Adrenal gland (tissue), 5 donors: ENCODE measurements around the gene CSN1S1.
"Not testable (repeated sequence)": the region's sequence is repeated elsewhere in the genome, so short reads cannot be mapped to it uniquely, and the experiment has no call there.

ENCODE experiments used
- CTCF ChIP-seq, 6 experiments: fragments of 450-650 bp in 4 of 6; fragments of 200-600 bp in 2 of 6; sonication (generic) in 1 of 6; IDR thresholded peaks; 1 replicate in 5 of 6; 2 replicates in 1 of 6; pipeline versions ENCODE4 v1.5.1 to v1.8.0; 2016 to 2021; ENCODE audit warnings: antibody characterized with exemption in 6 of 6, mild to moderate bottlenecking in 2 of 6, moderate library complexity in 1 of 6
- POLR2A ChIP-seq, 2 donors: fragments of 450-650 bp; IDR thresholded peaks; one replicate each; pipeline ENCODE4 v1.6.1; 2017; ENCODE audit warnings: antibody characterized with exemption in 2 of 2, mild to moderate bottlenecking in 2 of 2, moderate library complexity in 1 of 2
- donor health status: DM: no; HTN: no; CAD: no.

- not testable (repeated sequence) for TF ChIP-seq CTCF, POLR2A (IDR thresholded peaks at IDR 0.05)
These were observed 7.0 kb upstream of the CSN1S1 start for GRCh38 chr4:69923782-69924410.
